ENCODE measurements around the gene DPP6. TPM values are rescaled to one million over a fixed set of nuclear protein-coding genes. Genes with fewer than 3 reads are reported as not detected.

The DPP6 gene
- total RNA-seq, 4 donors from 2014 or later = 0.30 to 11.8 (median 10.7) TPM

GRCh38 chr7:154584352-154585252 is 532.4 kb downstream of the DPP6 start:
- H3K36me3 ChIP-seq = no peaks in the 10 kb centered on the region
- no peaks in the 10 kb centered on the region for H3K27me3 ChIP-seq
- H3K9me3 ChIP-seq = peaks cover 3% of the 10 kb centered on the region
- no peak overlapping the region for H3K27ac ChIP-seq
- DNase-seq (ENCODE audit: low spot score in 2 of 2) = no peak
- TF ChIP-seq CTCF (IDR thresholded peaks at IDR 0.05) (no peak), EP300 (IDR thresholded peaks at IDR 0.05) (no peak), POLR2A (IDR thresholded peaks at IDR 0.05) (no peak), POLR2AphosphoS5 (IDR thresholded peaks at IDR 0.05) (no peak)
- H3K4me1 ChIP-seq = no peaks in the 10 kb centered on the region
- H3K4me3 ChIP-seq = no peak overlapping the region
- WGBS = 62% methylated on average over 20 of the region's 20 CpGs

GRCh38 chr7:154587792-154588191 is 535.6 kb downstream of the DPP6 start:
- no peaks in the 10 kb centered on the region for H3K27me3 ChIP-seq
- H3K36me3 ChIP-seq = no peaks in the 10 kb centered on the region
- peaks cover 3% of the 10 kb centered on the region for H3K9me3 ChIP-seq
- no peak overlapping the region for H3K27ac ChIP-seq
- TF ChIP-seq POLR2AphosphoS5 (IDR thresholded peaks at IDR 0.05) (no peak), POLR2A (IDR thresholded peaks at IDR 0.05) (no peak), CTCF (IDR thresholded peaks at IDR 0.05) (no peak), EP300 (IDR thresholded peaks at IDR 0.05) (no peak)
- WGBS = 64% methylated on average over 2 of the region's 9 CpGs
- no peaks in the 10 kb centered on the region for H3K4me1 ChIP-seq
- H3K4me3 ChIP-seq = no peak overlapping the region
- no peak for DNase-seq (ENCODE audit: low spot score in 2 of 2)

GRCh38 chr7:154591544-154591943 is 539.3 kb downstream of the DPP6 start:
- H3K9me3 ChIP-seq = no peaks in the 10 kb centered on the region
- H3K27me3 ChIP-seq = no peaks in the 10 kb centered on the region
- H3K4me3 ChIP-seq = no peak overlapping the region
- no peak for TF ChIP-seq CTCF (IDR thresholded peaks at IDR 0.05)
- TF ChIP-seq POLR2AphosphoS5 (IDR thresholded peaks at IDR 0.05) = no peak
- no peak for TF ChIP-seq POLR2A (IDR thresholded peaks at IDR 0.05)
- no peak for TF ChIP-seq EP300 (IDR thresholded peaks at IDR 0.05)
- H3K36me3 ChIP-seq = no peaks in the 10 kb centered on the region
- DNase-seq (ENCODE audit: low spot score in 2 of 2) = no peak
- H3K4me1 ChIP-seq = no peaks in the 10 kb centered on the region
- 44% methylated on average over 6 of the region's 6 CpGs for WGBS
- no peak overlapping the region for H3K27ac ChIP-seq

- DNase-seq (ENCODE audit: low spot score in 2 of 2) = no peak
- no peak overlapping the region for H3K4me3 ChIP-seq
- 69% methylated on average over 16 of the region's 16 CpGs for WGBS
Measured at GRCh38 chr7:154592388-154592787, 540.2 kb downstream of the DPP6 start.

More at GRCh38 chr7:154592388-154592787, 540.2 kb downstream of the DPP6 start:
- H3K36me3 ChIP-seq = no peaks in the 10 kb centered on the region
- no peak overlapping the region for H3K27ac ChIP-seq
- no peaks in the 10 kb centered on the region for H3K27me3 ChIP-seq
- H3K9me3 ChIP-seq = no peaks in the 10 kb centered on the region
- no peaks in the 10 kb centered on the region for H3K4me1 ChIP-seq
- no peak for TF ChIP-seq POLR2A (IDR thresholded peaks at IDR 0.05)
- no peak for TF ChIP-seq POLR2AphosphoS5 (IDR thresholded peaks at IDR 0.05)
- TF ChIP-seq EP300 (IDR thresholded peaks at IDR 0.05) = no peak
- TF ChIP-seq CTCF (IDR thresholded peaks at IDR 0.05) = no peak
